ENCODE data around the gene TRMT1. TPM values are rescaled to one million over a fixed set of nuclear protein-coding genes. Genes with fewer than 3 reads are reported as not detected.
"Not testable (repeated sequence)": the region's sequence is repeated elsewhere in the genome, so short reads cannot be mapped to it uniquely, and the experiment has no call there.

Gene TRMT1
- 30.1 TPM for total RNA-seq (2013)
- polyA plus RNA-seq (10 to 100 TPM; 14.5 to 94.7 (median 14.5) TPM), polyA minus RNA-seq (22.7 and 29.5 TPM in 2 replicates), total RNA-seq (6.1 to 36.8 (median 23.5) reads per million in 11 experiments)

GRCh38 chr19:13116282-13117175 lies at the start of gene TRMT1:
Gene TRMT1, minus strand, starts transcription at chr19:13116740. Its CDS starts 341 bp downstream, at chr19:13116399.
- Histone ChIP-seq H3K27me3 (ENCODE audit: control insufficient read depth in 2 of 2, insufficient read depth in 2 of 2, low read length in 2 of 2) (no peaks in the 10 kb centered on the region), H3K27ac (ENCODE audit: low read depth in 1 of 2, low read length in 2 of 2) (peak within 1 kb of the TSS; percentile 9 to 69), H3K36me3 (replicated peaks in 1 of 2; ENCODE audit: control insufficient read depth in 1 of 2, insufficient read depth in 2 of 2, low read length in 2 of 2) (peaks cover 5 to 17% of the 10 kb centered on the region in 2 donors), H3K9ac (ENCODE audit: insufficient read depth, low read length, poor library complexity, severe bottlenecking) (peak within 1 kb of the TSS; percentile 76), H2AFZ (ENCODE audit: insufficient read depth, low read depth, low read length, poor library complexity, severe bottlenecking) (peak within 1 kb of the TSS; percentile 89), H4K20me1 (ENCODE audit: insufficient read depth, low read length) (peaks cover 27% of the 10 kb centered on the region), H3K4me3 (replicated peaks in 1 of 3; ENCODE audit: low read depth in 2 of 3, low read length in 3 of 3) (peak within 1 kb of the TSS; percentile 58 to 98 (median 82)), H3K79me2 (ENCODE audit: insufficient read depth, low read length) (peaks cover 47% of the 10 kb centered on the region), H3K9me3 (replicated peaks in 1 of 2; ENCODE audit: control insufficient read depth in 1 of 2, insufficient read depth in 1 of 2, low read length in 2 of 2) (no peaks in the 10 kb centered on the region), H3K4me2 (replicated peaks; ENCODE audit: extremely low read depth, low read length, poor library complexity, severe bottlenecking) (peak within 1 kb of the TSS; percentile 87), H3K4me1 (ENCODE audit: control insufficient read depth in 1 of 2, insufficient read depth in 2 of 2, low read length in 2 of 2) (peaks cover 37 to 50% of the 10 kb centered on the region in 2 donors)
- TF ChIP-seq CTCF (IDR thresholded peaks at IDR 0.05): no peak
- no peaks in the 10 kb centered on the region for H3K9me3 Mint-ChIP-seq
- H3K27me3 Mint-ChIP-seq (ENCODE audit: low read depth in 3 of 3): peaks cover 0 to 3% (median 0%) of the 10 kb centered on the region in 3 donors
- peak within 1 kb of the TSS; percentile 91 to 95 for H3K4me3 Mint-ChIP-seq
- H3K36me3 Mint-ChIP-seq: peaks cover 9 to 20% of the 10 kb centered on the region in 2 donors
- intact Hi-C loops (cut with micrococcal nuclease): loop anchor here in 1 of 2 donors (5.0 kb wide), 1 partner anchor 36 kb away; the partner anchor contains the start of genes IER2 and STX10
- WGBS (ENCODE audit: insufficient coverage): 0% methylated on average over 43 of the region's 51 CpGs
- peaks cover 49% of the 10 kb centered on the region for H3K4me1 Mint-ChIP-seq
- peak within 1 kb of the TSS; percentile 83 to 95 (median 89) for H3K27ac Mint-ChIP-seq
- peak; percentile 76 to 96 (median 88) for DNase-seq

GRCh38 chr19:13166151-13166550 lies 49.6 kb upstream of the TRMT1 start:
- H3K36me3 Mint-ChIP-seq; H2AFZ ChIP-seq (ENCODE audit: insufficient read depth, low read depth, low read length, poor library complexity, severe bottlenecking); H3K27me3 ChIP-seq (ENCODE audit: control insufficient read depth in 2 of 2, insufficient read depth in 2 of 2, low read length in 2 of 2); H4K20me1 ChIP-seq (ENCODE audit: insufficient read depth, low read length); H3K36me3 ChIP-seq (replicated peaks in 1 of 2; ENCODE audit: control insufficient read depth in 1 of 2, insufficient read depth in 2 of 2, low read length in 2 of 2); H3K4me3 Mint-ChIP-seq; H3K9me3 Mint-ChIP-seq; H3K4me3 ChIP-seq (replicated peaks in 1 of 3; ENCODE audit: low read depth in 2 of 3, low read length in 3 of 3); DNase-seq; H3K9ac ChIP-seq (ENCODE audit: insufficient read depth, low read length, poor library complexity, severe bottlenecking); H3K27me3 Mint-ChIP-seq (ENCODE audit: low read depth in 3 of 3); H3K4me2 ChIP-seq (replicated peaks; ENCODE audit: extremely low read depth, low read length, poor library complexity, severe bottlenecking); H3K9me3 ChIP-seq (replicated peaks in 1 of 2; ENCODE audit: control insufficient read depth in 1 of 2, insufficient read depth in 1 of 2, low read length in 2 of 2): not testable (repeated sequence)
- WGBS (ENCODE audit: insufficient coverage): 100% methylated on average over 2 of the region's 3 CpGs
- peak overlapping the region; percentile 78 to 98 (median 96) for H3K27ac Mint-ChIP-seq
- peaks cover 81% of the 10 kb centered on the region for H3K4me1 Mint-ChIP-seq
- intact Hi-C loops (cut with micrococcal nuclease): loop anchor here in 1 of 2 donors (2.0 kb wide), 2 partner anchors 13 to 43 kb away; no protein-coding TSS in a partner anchor
- Histone ChIP-seq H3K27ac (ENCODE audit: low read depth in 1 of 2, low read length in 2 of 2) (peak overlapping the region; percentile 94 to 98), H3K79me2 (ENCODE audit: insufficient read depth, low read length) (peaks cover 22% of the 10 kb centered on the region), H3K4me1 (ENCODE audit: control insufficient read depth in 1 of 2, insufficient read depth in 2 of 2, low read length in 2 of 2) (peaks cover 78 to 86% of the 10 kb centered on the region in 2 donors)

All from CD14-positive monocyte (primary cell).